IMR-90 (cell line): ENCODE measurements around the gene CLK1.

Experiments used
- CEBPB ChIP-seq: IDR thresholded peaks from 2 replicates; pipeline ENCODE4 v1.6.1; 2012; ENCODE audit warnings: low read depth, low read length, improper control_type of control experiment
- CTCF ChIP-seq: conservative IDR thresholded peaks from 2 replicates; pipeline ENCODE4 v1.5.1; 2012; ENCODE audit warnings: mild to moderate bottlenecking, low read depth, low read length, improper control_type of control experiment
- NFE2L2 ChIP-seq: fragments of 150-350 bp; IDR thresholded peaks from 2 replicates; pipeline ENCODE4 v1.6.1; 2016; ENCODE audit warnings: low read depth, mild to moderate bottlenecking, low read length
- RFX5 ChIP-seq: IDR thresholded peaks from 2 replicates; pipeline ENCODE4 v1.8.0; 2012; ENCODE audit warnings: low read depth, mild to moderate bottlenecking, low read length, moderate library complexity

GRCh38 chr2:200814276-200814815 lies 50.1 kb downstream of the CLK1 start:
- no peak for TF ChIP-seq CTCF
- TF ChIP-seq CEBPB = no peak
- TF ChIP-seq RFX5 = no peak
- no peak for TF ChIP-seq NFE2L2
